GM23338 (cell line): ENCODE data around the gene LBHD1. TPM values are rescaled to one million over a fixed set of nuclear protein-coding genes. Genes with fewer than 3 reads are reported as not detected.

Experiments used
- ATAC-seq: fragments of 200-7000 bp; cut with Tn5 transposase; 3 replicates; pipeline ENCODE4 v1.9.1; 2020
- DNase-seq: peaks from one replicate; pipeline ENCODE4 v3.0.0-alpha.2; 2015; ENCODE audit warnings: low spot score
- H2AFZ ChIP-seq: fragments of 200-600 bp; sonication (generic); 2 replicates; pipeline ENCODE4 v1.8.0; 2016; ENCODE audit warnings: antibody characterized with exemption, mild to moderate bottlenecking, moderate library complexity
- H3F3A ChIP-seq: fragments of 200-600 bp; sonication (generic); replicated peaks from 2 replicates; pipeline ENCODE4 v1.8.0; 2017; ENCODE audit warnings: antibody characterized with exemption, mixed run types, low read depth
- H3K27ac ChIP-seq: fragments of 200-600 bp; sonication (generic); 2 replicates; pipeline ENCODE4 v1.6.1; 2016; ENCODE audit warnings: low read depth
- H3K27me3 ChIP-seq: fragments of 200-600 bp; sonication (generic); 2 replicates; pipeline ENCODE4 v1.8.0; 2016; ENCODE audit warnings: mild to moderate bottlenecking, mixed run types, moderate library complexity; ENCODE audit not compliant: insufficient read depth
- H3K36me3 ChIP-seq: fragments of 200-600 bp; sonication (generic); 2 replicates; pipeline ENCODE4 v1.8.0; 2016; ENCODE audit warnings: mild to moderate bottlenecking; ENCODE audit not compliant: insufficient read depth
- H3K4me1 ChIP-seq: fragments of 200-600 bp; sonication (generic); 2 replicates; pipeline ENCODE4 v1.8.0; 2016; ENCODE audit warnings: mild to moderate bottlenecking, moderate library complexity; ENCODE audit not compliant: insufficient read depth
- H3K4me2 ChIP-seq: fragments of 200-600 bp; sonication (generic); 2 replicates; pipeline ENCODE4 v1.7.1; 2017; ENCODE audit warnings: mixed run types
- H3K4me3 ChIP-seq: fragments of 200-600 bp; sonication (generic); 2 replicates; pipeline ENCODE4 v1.6.1; 2016; ENCODE audit warnings: mixed run types
- H3K79me2 ChIP-seq: fragments of 200-600 bp; sonication (generic); replicated peaks from 2 replicates; pipeline ENCODE4 v1.8.0; 2017; ENCODE audit warnings: mild to moderate bottlenecking; ENCODE audit not compliant: insufficient read depth
- H3K9me2 ChIP-seq: fragments of 200-600 bp; sonication (generic); 2 replicates; pipeline ENCODE4 v1.8.0; 2017; ENCODE audit not compliant: insufficient read depth
- H4K20me1 ChIP-seq: fragments of 200-600 bp; sonication (generic); replicated peaks from 2 replicates; pipeline ENCODE4 v1.8.0; 2017; ENCODE audit warnings: mild to moderate bottlenecking; ENCODE audit not compliant: insufficient read depth
- H3K27ac Mint-ChIP-seq: 2 replicates; pipeline ENCODE4 v1.8.0; 2020; ENCODE audit warnings: inconsistent platforms, mild to moderate bottlenecking, moderate library complexity, mixed read lengths
- H3K27me3 Mint-ChIP-seq: 3 replicates; pipeline ENCODE4 v1.8.0; 2022; ENCODE audit warnings: low read depth, mild to moderate bottlenecking, moderate library complexity, mixed read lengths, inconsistent platforms; ENCODE audit not compliant: insufficient read depth, poor library complexity
- H3K36me3 Mint-ChIP-seq: 3 replicates; pipeline ENCODE4 v1.8.0; 2021; ENCODE audit warnings: low read depth, mild to moderate bottlenecking, inconsistent platforms, moderate library complexity, mixed read lengths
- H3K4me1 Mint-ChIP-seq: 3 replicates; pipeline ENCODE4 v1.8.0; 2020; ENCODE audit warnings: mild to moderate bottlenecking, inconsistent platforms, mixed read lengths
- H3K4me3 Mint-ChIP-seq: 3 replicates; pipeline ENCODE4 v1.8.0; 2021; ENCODE audit warnings: moderate library complexity, mild to moderate bottlenecking, inconsistent platforms, mixed read lengths
- H3K9me3 Mint-ChIP-seq: 3 replicates; pipeline ENCODE4 v1.8.0; 2020; ENCODE audit warnings: moderate library complexity, mild to moderate bottlenecking, inconsistent platforms, mixed read lengths
- CREB1 ChIP-seq: fragments of 250-450 bp; sonication (Bioruptor Pico); IDR thresholded peaks from 2 replicates; pipeline ENCODE4 v1.5.0; 2020; ENCODE audit warnings: low read depth, mild to moderate bottlenecking, moderate library complexity
- EZH2 ChIP-seq: fragments of 200-600 bp; sonication (generic); IDR thresholded peaks from one replicate; pipeline ENCODE4 v1.8.0; 2017; ENCODE audit warnings: antibody characterized with exemption, mild to moderate bottlenecking, low read depth; ENCODE audit not compliant: unreplicated experiment
- EZH2phosphoT487 ChIP-seq: fragments of 200-600 bp; sonication (generic); IDR thresholded peaks from one replicate; pipeline ENCODE4 v1.8.1; 2018; ENCODE audit warnings: antibody characterized with exemption; ENCODE audit not compliant: unreplicated experiment
- JUNB ChIP-seq: IDR thresholded peaks from one replicate; pipeline ENCODE4 v1.6.1; 2016; ENCODE audit warnings: antibody characterized with exemption; ENCODE audit not compliant: unreplicated experiment
- NANOG ChIP-seq: IDR thresholded peaks from 2 replicates; pipeline ENCODE4 v1.6.1; 2016; ENCODE audit warnings: antibody characterized with exemption, borderline replicate concordance
- POLR2AphosphoS5 ChIP-seq: IDR thresholded peaks from 2 replicates; pipeline ENCODE4 v1.6.1; 2016; ENCODE audit warnings: antibody characterized with exemption, low read depth
- STAT1 ChIP-seq: IDR thresholded peaks from one replicate; pipeline ENCODE4 v1.6.1; 2016; ENCODE audit warnings: antibody characterized with exemption; ENCODE audit not compliant: unreplicated experiment
- ZNF114 ChIP-seq: fragments of 250-450 bp; sonication (Bioruptor Pico); IDR thresholded peaks from 2 replicates; pipeline ENCODE4 v1.5.0; 2020; ENCODE audit warnings: mild to moderate bottlenecking, moderate library complexity
- ZNF331 ChIP-seq: fragments of 250-450 bp; sonication (Bioruptor Pico); IDR thresholded peaks from 2 replicates; pipeline ENCODE4 v1.5.0; 2020; ENCODE audit warnings: low read depth, mild to moderate bottlenecking, moderate library complexity
- polyA plus RNA-seq: library from polyadenylated mRNA; unstranded; fragments of >200 nt; fragmentation: Nextera tagmentation; extraction: Ambion mirVana; gene quantifications from 2 replicates; pipeline ENCODE4 v1.2.1, GENCODE V29; 2016
- total RNA-seq: library from RNA; depleted of rRNA; stranded (reverse); fragments of >200 nt; shearing (Covaris generic); gene quantifications from 2 replicates; pipeline ENCODE4 v1.2.3, GENCODE V29; 2014
- TF ChIP-seq, protein P1 (sequence below): fragments of 250-450 bp; sonication (Bioruptor Pico); IDR thresholded peaks from 2 replicates; pipeline ENCODE4 v1.5.0; 2020; ENCODE audit warnings: mild to moderate bottlenecking, moderate library complexity
- TF ChIP-seq, protein P2 (sequence below), 2 experiments: fragments of 200-600 bp in 1 of 2; sonication (generic) in 1 of 2; conservative IDR thresholded peaks; 2 replicates each; pipeline versions ENCODE4 v1.5.1 to v1.6.1; 2016 to 2017; ENCODE audit warnings: antibody characterized with exemption in 2 of 2, low read depth in 2 of 2, mild to moderate bottlenecking in 2 of 2, moderate library complexity in 1 of 2
- TF ChIP-seq, protein P3 (sequence below): IDR thresholded peaks from one replicate; pipeline ENCODE4 v1.6.1; 2018; ENCODE audit warnings: antibody characterized with exemption; ENCODE audit not compliant: unreplicated experiment
- TF ChIP-seq, protein P4 (sequence below): IDR thresholded peaks from 2 replicates; pipeline ENCODE4 v1.6.1; 2016; ENCODE audit warnings: antibody characterized with exemption

The LBHD1 gene
- total and polyA plus RNA-seq, 2 experiments from 2014 or later: 2.8 to 2.9 TPM

DNA sequence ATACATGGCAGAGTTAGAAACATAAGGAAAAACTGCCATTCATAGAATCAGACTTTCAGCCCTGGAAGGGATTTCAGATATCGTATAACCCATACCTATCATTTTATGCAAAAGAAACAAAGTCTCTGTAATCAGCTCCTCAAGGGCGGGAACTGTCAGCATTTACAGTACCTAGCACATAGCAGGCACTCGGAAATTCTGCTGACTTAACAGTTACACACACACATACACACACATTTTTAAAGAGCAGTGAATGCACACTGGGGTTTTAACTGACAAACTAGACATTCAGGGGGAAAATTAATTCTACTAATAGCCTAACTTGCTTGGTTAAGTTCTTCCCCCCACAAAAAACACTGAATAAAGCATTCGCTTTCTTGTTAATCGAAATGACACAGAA, 44.1 kb upstream of the LBHD1 start:
- Mint-ChIP-seq H3K4me3 (no peak overlapping the region; the same call in 2 of the 3 replicates), H3K27me3 (no peaks in the 10 kb centered on the region), H3K4me1 (peaks cover 47% of the 10 kb centered on the region), H3K9me3 (no peaks in the 10 kb centered on the region), H3K27ac (peak overlapping the region; percentile 24; the same call in 1 of the 2 replicates), H3K36me3 (peaks cover 95% of the 10 kb centered on the region)
- H3F3A ChIP-seq: peaks cover 64% of the 10 kb centered on the region
- ATAC-seq (no peak), DNase-seq (no peak)
- peaks cover 3% of the 10 kb centered on the region; the same call in 1 of the 2 replicates for H3K4me1 ChIP-seq
- H3K36me3 ChIP-seq: peaks cover 82% of the 10 kb centered on the region
- H3K4me3 ChIP-seq: no peak overlapping the region
- no peak for TF ChIP-seq NANOG
- TF ChIP-seq EZH2: no peak
- TF ChIP-seq, protein P1, sequence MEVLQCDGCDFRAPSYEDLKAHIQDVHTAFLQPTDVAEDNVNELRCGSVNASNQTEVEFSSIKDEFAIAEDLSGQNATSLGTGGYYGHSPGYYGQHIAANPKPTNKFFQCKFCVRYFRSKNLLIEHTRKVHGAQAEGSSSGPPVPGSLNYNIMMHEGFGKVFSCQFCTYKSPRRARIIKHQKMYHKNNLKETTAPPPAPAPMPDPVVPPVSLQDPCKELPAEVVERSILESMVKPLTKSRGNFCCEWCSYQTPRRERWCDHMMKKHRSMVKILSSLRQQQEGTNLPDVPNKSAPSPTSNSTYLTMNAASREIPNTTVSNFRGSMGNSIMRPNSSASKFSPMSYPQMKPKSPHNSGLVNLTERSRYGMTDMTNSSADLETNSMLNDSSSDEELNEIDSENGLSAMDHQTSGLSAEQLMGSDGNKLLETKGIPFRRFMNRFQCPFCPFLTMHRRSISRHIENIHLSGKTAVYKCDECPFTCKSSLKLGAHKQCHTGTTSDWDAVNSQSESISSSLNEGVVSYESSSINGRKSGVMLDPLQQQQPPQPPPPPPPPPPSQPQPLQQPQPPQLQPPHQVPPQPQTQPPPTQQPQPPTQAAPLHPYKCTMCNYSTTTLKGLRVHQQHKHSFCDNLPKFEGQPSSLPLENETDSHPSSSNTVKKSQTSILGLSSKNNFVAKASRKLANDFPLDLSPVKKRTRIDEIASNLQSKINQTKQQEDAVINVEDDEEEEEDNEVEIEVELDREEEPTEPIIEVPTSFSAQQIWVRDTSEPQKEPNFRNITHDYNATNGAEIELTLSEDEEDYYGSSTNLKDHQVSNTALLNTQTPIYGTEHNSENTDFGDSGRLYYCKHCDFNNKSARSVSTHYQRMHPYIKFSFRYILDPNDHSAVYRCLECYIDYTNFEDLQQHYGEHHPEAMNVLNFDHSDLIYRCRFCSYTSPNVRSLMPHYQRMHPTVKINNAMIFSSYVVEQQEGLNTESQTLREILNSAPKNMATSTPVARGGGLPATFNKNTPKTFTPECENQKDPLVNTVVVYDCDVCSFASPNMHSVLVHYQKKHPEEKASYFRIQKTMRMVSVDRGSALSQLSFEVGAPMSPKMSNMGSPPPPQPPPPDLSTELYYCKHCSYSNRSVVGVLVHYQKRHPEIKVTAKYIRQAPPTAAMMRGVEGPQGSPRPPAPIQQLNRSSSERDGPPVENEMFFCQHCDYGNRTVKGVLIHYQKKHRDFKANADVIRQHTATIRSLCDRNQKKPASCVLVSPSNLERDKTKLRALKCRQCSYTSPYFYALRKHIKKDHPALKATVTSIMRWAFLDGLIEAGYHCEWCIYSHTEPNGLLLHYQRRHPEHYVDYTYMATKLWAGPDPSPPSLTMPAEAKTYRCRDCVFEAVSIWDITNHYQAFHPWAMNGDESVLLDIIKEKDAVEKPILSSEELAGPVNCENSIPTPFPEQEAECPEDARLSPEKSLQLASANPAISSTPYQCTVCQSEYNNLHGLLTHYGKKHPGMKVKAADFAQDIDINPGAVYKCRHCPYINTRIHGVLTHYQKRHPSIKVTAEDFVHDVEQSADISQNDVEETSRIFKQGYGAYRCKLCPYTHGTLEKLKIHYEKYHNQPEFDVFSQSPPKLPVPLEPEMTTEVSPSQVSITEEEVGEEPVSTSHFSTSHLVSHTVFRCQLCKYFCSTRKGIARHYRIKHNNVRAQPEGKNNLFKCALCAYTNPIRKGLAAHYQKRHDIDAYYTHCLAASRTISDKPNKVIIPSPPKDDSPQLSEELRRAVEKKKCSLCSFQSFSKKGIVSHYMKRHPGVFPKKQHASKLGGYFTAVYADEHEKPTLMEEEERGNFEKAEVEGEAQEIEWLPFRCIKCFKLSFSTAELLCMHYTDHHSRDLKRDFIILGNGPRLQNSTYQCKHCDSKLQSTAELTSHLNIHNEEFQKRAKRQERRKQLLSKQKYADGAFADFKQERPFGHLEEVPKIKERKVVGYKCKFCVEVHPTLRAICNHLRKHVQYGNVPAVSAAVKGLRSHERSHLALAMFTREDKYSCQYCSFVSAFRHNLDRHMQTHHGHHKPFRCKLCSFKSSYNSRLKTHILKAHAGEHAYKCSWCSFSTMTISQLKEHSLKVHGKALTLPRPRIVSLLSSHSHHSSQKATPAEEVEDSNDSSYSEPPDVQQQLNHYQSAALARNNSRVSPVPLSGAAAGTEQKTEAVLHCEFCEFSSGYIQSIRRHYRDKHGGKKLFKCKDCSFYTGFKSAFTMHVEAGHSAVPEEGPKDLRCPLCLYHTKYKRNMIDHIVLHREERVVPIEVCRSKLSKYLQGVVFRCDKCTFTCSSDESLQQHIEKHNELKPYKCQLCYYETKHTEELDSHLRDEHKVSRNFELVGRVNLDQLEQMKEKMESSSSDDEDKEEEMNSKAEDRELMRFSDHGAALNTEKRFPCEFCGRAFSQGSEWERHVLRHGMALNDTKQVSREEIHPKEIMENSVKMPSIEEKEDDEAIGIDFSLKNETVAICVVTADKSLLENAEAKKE (CRISPR knock-in tag): no peak
- TF ChIP-seq ZNF114 (CRISPR knock-in tag): no peak
- no peak for TF ChIP-seq CREB1 (CRISPR knock-in tag)
- TF ChIP-seq STAT1: no peak
- TF ChIP-seq, protein P2, sequence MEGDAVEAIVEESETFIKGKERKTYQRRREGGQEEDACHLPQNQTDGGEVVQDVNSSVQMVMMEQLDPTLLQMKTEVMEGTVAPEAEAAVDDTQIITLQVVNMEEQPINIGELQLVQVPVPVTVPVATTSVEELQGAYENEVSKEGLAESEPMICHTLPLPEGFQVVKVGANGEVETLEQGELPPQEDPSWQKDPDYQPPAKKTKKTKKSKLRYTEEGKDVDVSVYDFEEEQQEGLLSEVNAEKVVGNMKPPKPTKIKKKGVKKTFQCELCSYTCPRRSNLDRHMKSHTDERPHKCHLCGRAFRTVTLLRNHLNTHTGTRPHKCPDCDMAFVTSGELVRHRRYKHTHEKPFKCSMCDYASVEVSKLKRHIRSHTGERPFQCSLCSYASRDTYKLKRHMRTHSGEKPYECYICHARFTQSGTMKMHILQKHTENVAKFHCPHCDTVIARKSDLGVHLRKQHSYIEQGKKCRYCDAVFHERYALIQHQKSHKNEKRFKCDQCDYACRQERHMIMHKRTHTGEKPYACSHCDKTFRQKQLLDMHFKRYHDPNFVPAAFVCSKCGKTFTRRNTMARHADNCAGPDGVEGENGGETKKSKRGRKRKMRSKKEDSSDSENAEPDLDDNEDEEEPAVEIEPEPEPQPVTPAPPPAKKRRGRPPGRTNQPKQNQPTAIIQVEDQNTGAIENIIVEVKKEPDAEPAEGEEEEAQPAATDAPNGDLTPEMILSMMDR (conservative IDR thresholded peaks at IDR 0.05; ENCODE audit: low read depth in 2 of 2): no peak
- TF ChIP-seq, protein P3, sequence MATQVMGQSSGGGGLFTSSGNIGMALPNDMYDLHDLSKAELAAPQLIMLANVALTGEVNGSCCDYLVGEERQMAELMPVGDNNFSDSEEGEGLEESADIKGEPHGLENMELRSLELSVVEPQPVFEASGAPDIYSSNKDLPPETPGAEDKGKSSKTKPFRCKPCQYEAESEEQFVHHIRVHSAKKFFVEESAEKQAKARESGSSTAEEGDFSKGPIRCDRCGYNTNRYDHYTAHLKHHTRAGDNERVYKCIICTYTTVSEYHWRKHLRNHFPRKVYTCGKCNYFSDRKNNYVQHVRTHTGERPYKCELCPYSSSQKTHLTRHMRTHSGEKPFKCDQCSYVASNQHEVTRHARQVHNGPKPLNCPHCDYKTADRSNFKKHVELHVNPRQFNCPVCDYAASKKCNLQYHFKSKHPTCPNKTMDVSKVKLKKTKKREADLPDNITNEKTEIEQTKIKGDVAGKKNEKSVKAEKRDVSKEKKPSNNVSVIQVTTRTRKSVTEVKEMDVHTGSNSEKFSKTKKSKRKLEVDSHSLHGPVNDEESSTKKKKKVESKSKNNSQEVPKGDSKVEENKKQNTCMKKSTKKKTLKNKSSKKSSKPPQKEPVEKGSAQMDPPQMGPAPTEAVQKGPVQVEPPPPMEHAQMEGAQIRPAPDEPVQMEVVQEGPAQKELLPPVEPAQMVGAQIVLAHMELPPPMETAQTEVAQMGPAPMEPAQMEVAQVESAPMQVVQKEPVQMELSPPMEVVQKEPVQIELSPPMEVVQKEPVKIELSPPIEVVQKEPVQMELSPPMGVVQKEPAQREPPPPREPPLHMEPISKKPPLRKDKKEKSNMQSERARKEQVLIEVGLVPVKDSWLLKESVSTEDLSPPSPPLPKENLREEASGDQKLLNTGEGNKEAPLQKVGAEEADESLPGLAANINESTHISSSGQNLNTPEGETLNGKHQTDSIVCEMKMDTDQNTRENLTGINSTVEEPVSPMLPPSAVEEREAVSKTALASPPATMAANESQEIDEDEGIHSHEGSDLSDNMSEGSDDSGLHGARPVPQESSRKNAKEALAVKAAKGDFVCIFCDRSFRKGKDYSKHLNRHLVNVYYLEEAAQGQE: no peak
- no peak for TF ChIP-seq EZH2phosphoT487
- no peak for TF ChIP-seq POLR2AphosphoS5
- no peak for TF ChIP-seq JUNB
- no peak for TF ChIP-seq ZNF331
- TF ChIP-seq, protein P4, sequence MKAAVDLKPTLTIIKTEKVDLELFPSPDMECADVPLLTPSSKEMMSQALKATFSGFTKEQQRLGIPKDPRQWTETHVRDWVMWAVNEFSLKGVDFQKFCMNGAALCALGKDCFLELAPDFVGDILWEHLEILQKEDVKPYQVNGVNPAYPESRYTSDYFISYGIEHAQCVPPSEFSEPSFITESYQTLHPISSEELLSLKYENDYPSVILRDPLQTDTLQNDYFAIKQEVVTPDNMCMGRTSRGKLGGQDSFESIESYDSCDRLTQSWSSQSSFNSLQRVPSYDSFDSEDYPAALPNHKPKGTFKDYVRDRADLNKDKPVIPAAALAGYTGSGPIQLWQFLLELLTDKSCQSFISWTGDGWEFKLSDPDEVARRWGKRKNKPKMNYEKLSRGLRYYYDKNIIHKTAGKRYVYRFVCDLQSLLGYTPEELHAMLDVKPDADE: no peak
- no peak overlapping the region for H2AFZ ChIP-seq
- H3K27me3 ChIP-seq: no peaks in the 10 kb centered on the region
- peaks cover 21% of the 10 kb centered on the region for H4K20me1 ChIP-seq
- H3K9me2 ChIP-seq: no peaks in the 10 kb centered on the region
- no peak overlapping the region for H3K27ac ChIP-seq
- H3K4me2 ChIP-seq: no peak overlapping the region
- H3K79me2 ChIP-seq: peaks cover 34% of the 10 kb centered on the region
